ENCODE results near the gene RTN3.

GRCh38 chr11:63670433-63671321, 10.6 kb upstream of the RTN3 start:
- TF ChIP-seq CTCF (conservative IDR thresholded peaks at IDR 0.05; ENCODE audit: low read depth, low read length) (peak; percentile 50), EZH2 (IDR thresholded peaks at IDR 0.05; ENCODE audit: borderline replicate concordance, low read depth, low read length, poor library complexity, severe bottlenecking) (no peak)
